GM12891 (cell line): ENCODE data around the gene ENTPD2.

Experiments used
- PAX5 ChIP-seq: IDR thresholded peaks from 2 replicates; pipeline ENCODE4 v1.6.1; 2011; ENCODE audit warnings: low read length, moderate library complexity, mild to moderate bottlenecking; ENCODE audit not compliant: insufficient read depth, severe bottlenecking
- POLR2A ChIP-seq: IDR thresholded peaks from 2 replicates; pipeline ENCODE4 v1.6.1; 2011; ENCODE audit warnings: low read depth, low read length, control low read depth
- POLR2AphosphoS5 ChIP-seq: IDR thresholded peaks from 2 replicates; pipeline ENCODE4 v1.6.1; 2011; ENCODE audit warnings: low read depth, low read length, control low read depth
- POU2F2 ChIP-seq: IDR thresholded peaks from 2 replicates; pipeline ENCODE4 v1.6.1; 2011; ENCODE audit warnings: low read depth, mild to moderate bottlenecking, control low read depth, low read length, moderate library complexity
- SPI1 ChIP-seq: IDR thresholded peaks from 2 replicates; pipeline ENCODE4 v1.6.1; 2011; ENCODE audit warnings: low read depth, low read length, control low read depth
- TAF1 ChIP-seq: IDR thresholded peaks from 2 replicates; pipeline ENCODE4 v1.6.1; 2011; ENCODE audit warnings: low read depth, low read length, control low read depth

DNA sequence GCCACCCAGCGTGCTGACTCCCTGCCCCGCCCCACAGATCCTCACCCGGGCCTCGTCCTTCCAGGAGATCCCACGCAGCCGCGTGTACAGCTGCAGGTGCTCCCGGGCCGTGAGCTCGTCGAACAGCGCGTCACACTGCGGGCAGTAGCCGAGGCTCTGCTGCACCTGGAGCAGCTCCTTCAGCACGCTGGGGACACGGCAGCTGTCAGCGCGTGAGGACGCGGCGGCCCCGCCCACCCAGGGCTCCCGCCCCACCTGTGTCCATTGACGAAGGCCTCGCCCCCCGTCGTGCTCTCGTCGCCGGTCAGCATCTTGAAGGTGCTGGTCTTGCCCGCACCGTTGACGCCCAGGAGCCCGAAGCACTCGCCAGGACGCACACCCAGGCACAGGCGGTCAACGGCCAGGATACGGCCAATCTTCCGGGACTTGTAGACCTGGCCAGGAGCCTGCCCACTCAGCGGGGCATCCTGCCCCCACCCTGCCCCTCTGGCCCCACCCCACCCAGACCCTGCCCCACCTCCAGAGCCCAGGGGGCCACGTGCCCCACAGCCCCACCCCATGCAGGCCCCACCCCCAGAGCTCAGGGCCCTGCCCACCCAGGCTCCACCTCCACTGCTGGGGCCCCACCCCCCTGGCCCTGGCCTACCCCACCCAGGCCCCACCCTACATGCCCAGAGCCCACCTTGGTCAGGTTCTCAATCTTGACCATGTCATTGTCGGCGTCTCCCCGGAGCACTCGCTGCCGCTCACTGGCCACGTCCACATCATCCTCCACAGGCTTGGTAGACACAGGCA, 43.7 kb downstream of the ENTPD2 start:
- TF ChIP-seq POLR2A (no peak), POLR2AphosphoS5 (no peak), SPI1 (no peak), TAF1 (no peak), PAX5 (no peak), POU2F2 (no peak)
